Lung (tissue), 12 donors: Measurements from ENCODE around the gene ADA. TPM values are rescaled to one million over a fixed set of nuclear protein-coding genes. Genes with fewer than 3 reads are reported as not detected.
A peak's percentile ranks its signal among the peaks of the same experiment; 100 is the strongest.

Experiments used
- ATAC-seq: fragments of 200-7000 bp; cut with Tn5 transposase; one replicate; pipeline ENCODE4 v1.9.1; 2020; ENCODE audit warnings: moderate number of reproducible peaks; ENCODE audit not compliant: insufficient read depth, low FRiP score
- DNase-seq, 3 donors: peaks; one replicate each; pipeline ENCODE4 v3.0.0-alpha.2; 2013 to 2017
- H3K27ac ChIP-seq, 2 donors: one replicate each; pipeline ENCODE4 v1.5.1; 2013; ENCODE audit warnings: mild to moderate bottlenecking in 2 of 2, moderate library complexity in 2 of 2, control low read depth in 1 of 2, inconsistent platforms in 1 of 2, low read depth in 1 of 2, low read length in 1 of 2
- H3K27me3 ChIP-seq, 3 donors: one replicate each; pipeline ENCODE4 v1.5.1; 2013; ENCODE audit warnings: low read length in 2 of 3; ENCODE audit not compliant: control insufficient read depth in 3 of 3, insufficient read depth in 3 of 3
- H3K36me3 ChIP-seq, 4 donors: one replicate each; pipeline ENCODE4 v1.5.1; 2013; ENCODE audit warnings: low read length in 4 of 4, mild to moderate bottlenecking in 1 of 4, moderate library complexity in 1 of 4; ENCODE audit not compliant: control insufficient read depth in 4 of 4, insufficient read depth in 4 of 4
- H3K4me1 ChIP-seq, 5 donors: one replicate each; pipeline ENCODE4 v1.5.1; 2013; ENCODE audit warnings: low read length in 5 of 5, mild to moderate bottlenecking in 2 of 5, moderate library complexity in 1 of 5; ENCODE audit not compliant: control insufficient read depth in 5 of 5, insufficient read depth in 5 of 5
- H3K4me3 ChIP-seq: one replicate; pipeline ENCODE4 v1.5.1; 2013; ENCODE audit warnings: mild to moderate bottlenecking, control low read depth, moderate library complexity
- H3K9ac ChIP-seq, 2 donors: one replicate each; pipeline ENCODE4 v1.5.1; 2013; ENCODE audit warnings: low read length in 2 of 2, control low read depth in 1 of 2; ENCODE audit not compliant: insufficient read depth in 1 of 2
- H3K9me3 ChIP-seq, 4 donors: one replicate each; pipeline ENCODE4 v1.5.1; 2013; ENCODE audit warnings: low read length in 3 of 4, mild to moderate bottlenecking in 1 of 4, moderate library complexity in 1 of 4; ENCODE audit not compliant: control insufficient read depth in 4 of 4, insufficient read depth in 3 of 4
- WGBS, 2 donors: extraction: QIAGEN DNeasy Blood & Tissue Kit; methylation state at CpG; one replicate each; pipeline ENCODE4 v1.1.7; 2013; 5-methylcytosine and 5-hydroxymethylcytosine counted together
- polyA plus RNA-seq, 2 donors: library from polyadenylated mRNA; stranded (reverse); fragments of 200-250 nt; gene quantifications; one replicate each; pipeline ENCODE4 v1.2.1, GENCODE V29; 2013
- total RNA-seq, 2 donors: library from RNA; depleted of rRNA in 1 of 2; stranded (reverse); fragments of >200 nt in 1 of 2; gene quantifications; one replicate each; pipeline ENCODE4 v1.2.1, GENCODE V29; 2014 to 2021
- TF ChIP-seq, protein P1 (sequence below): IDR thresholded peaks from 2 replicates; pipeline ENCODE4 v1.5.1; 2012; ENCODE audit warnings: mild to moderate bottlenecking; ENCODE audit errors: control extremely low read depth, extremely low read depth
- donor health status: control.
- donor health status: control.
- donor health status: Bipolar disorder and iron deficiency.
- donor health status: healthy.
- donor health status: DM: yes; HTN: yes; CAD: no.

Gene ADA
- total and polyA plus RNA-seq, 4 donors, result 4.2 to 55.2 (median 8.0) TPM

DNA sequence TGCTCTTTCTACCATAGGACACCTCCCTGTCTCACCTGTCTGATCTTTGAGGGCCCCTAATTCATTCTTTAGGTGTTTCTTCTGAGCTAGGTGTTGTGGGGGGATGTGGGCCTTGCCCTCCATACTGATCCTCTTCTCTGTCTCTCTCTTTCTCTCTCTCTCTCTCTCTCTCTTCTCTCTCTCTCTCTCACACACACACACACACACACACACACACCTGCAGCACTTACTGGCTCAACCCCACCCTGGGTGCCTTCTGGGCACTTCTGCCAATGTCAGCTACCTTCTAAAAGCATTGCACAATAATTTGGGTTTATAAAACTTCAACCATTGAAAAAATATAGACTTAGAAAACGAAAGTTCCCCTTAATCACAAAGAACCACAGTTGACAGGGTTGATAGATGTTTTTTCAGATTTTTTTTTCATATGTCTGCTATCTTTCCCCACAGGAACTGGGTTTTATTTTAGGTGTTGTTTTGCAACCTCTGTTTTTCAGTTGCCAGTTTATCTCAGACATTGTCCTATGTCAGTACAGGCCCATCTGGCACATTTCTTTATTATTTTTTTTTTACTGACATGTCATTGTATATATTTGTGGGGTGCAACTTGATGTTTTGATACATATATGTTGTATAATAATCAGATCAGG, 41.1 kb downstream of the ADA start:
- 4 to 5% methylated on average over 1 of the region's 1 CpG for WGBS, 2 donors
- TF ChIP-seq, protein P1, sequence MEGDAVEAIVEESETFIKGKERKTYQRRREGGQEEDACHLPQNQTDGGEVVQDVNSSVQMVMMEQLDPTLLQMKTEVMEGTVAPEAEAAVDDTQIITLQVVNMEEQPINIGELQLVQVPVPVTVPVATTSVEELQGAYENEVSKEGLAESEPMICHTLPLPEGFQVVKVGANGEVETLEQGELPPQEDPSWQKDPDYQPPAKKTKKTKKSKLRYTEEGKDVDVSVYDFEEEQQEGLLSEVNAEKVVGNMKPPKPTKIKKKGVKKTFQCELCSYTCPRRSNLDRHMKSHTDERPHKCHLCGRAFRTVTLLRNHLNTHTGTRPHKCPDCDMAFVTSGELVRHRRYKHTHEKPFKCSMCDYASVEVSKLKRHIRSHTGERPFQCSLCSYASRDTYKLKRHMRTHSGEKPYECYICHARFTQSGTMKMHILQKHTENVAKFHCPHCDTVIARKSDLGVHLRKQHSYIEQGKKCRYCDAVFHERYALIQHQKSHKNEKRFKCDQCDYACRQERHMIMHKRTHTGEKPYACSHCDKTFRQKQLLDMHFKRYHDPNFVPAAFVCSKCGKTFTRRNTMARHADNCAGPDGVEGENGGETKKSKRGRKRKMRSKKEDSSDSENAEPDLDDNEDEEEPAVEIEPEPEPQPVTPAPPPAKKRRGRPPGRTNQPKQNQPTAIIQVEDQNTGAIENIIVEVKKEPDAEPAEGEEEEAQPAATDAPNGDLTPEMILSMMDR, result no peak
- H3K9me3 ChIP-seq, result no peaks in the 10 kb centered on the region
- peaks cover 0 to 17% (median 6%) of the 10 kb centered on the region in 4 donors for H3K36me3 ChIP-seq
- ATAC-seq, result no peak
- DNase-seq, result no peak
- no peak overlapping the region for H3K9ac ChIP-seq
- peaks cover 0 to 20% (median 8%) of the 10 kb centered on the region in 5 donors for H3K4me1 ChIP-seq
- no peaks in the 10 kb centered on the region for H3K27me3 ChIP-seq
- no peak overlapping the region for H3K4me3 ChIP-seq
- H3K27ac ChIP-seq, result no peak overlapping the region

DNA sequence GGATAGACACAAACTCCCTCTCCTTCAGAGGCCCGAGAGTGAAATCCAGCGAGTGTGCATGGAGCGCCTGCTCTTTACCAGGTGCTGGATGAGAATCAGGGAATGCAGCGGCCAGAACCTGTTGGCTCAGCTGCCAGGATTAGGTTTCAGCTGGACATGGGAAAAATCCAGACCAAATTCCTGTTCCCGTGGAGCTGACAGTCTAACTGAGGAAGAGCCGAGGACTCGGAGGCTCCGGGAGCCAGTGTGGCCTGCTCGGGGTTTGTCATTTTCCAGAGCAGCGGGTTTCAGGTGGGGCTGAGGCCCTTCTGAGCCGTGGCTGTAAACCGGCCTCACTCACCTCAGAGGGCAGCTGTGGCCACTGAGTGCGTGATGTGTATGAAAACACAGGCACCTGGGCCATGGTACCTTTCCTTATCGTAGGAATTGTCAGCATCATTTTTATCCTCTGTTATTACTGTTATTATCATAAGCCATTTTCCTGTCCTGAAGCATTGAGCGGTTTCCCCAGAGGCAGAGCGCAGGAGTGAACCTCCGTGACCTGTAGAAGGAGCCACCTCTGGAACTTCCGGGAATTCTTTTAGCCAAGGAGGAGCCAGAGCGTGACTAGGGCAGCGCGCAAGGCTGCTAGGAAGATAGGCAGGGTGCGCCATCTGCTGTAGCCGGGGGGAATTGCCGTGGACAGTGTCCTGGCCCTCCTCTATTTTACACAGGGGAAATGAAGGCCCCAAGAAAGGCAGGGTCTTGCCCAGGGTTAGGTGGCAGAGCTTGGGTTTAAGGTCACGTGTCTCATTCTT, 41.8 kb downstream of the ADA start:
- peak; percentile 97 for ATAC-seq
- TF ChIP-seq, protein P1, result peak; percentile 98
- Histone ChIP-seq H3K36me3 (peaks cover 0 to 12% (median 5%) of the 10 kb centered on the region in 4 donors), H3K27me3 (no peaks in the 10 kb centered on the region), H3K4me3 (no peak overlapping the region), H3K4me1 (peaks cover 0 to 13% (median 8%) of the 10 kb centered on the region in 5 donors), H3K27ac (peak overlapping the region; percentile 84), H3K9ac (peak overlapping the region in 1 of 2 donors; percentile 68), H3K9me3 (no peaks in the 10 kb centered on the region)
- 28 to 35% methylated on average over 25 of the region's 25 CpGs for WGBS, 2 donors
- peak; percentile 89 to 91 (median 89) for DNase-seq

DNA sequence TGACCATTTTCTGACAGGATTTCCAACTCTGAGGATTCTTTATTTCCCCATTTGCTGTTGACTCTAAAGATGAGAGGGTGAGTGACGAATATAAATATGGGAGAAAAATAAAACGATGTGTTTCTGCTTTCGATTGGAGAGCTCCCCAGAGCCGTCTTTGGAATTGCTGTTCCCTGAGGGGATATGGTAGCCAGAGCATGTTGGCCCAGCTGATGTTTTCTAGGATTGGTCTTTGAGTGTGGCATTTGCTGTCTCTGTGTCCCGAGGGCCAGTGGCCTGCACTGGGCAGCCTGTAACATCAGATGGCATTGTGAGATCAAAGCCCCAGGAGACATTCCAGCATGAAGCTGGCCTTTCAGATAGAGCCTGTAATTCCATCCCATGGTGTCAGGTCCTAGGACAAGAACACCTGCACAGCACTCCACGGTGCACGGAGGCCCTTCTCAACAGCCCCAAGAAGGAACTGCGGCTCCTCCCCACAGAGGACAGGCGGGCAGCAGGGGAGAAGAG, 42.4 kb downstream of the ADA start:
- ATAC-seq (no peak), DNase-seq (no peak)
- peaks cover 0 to 7% (median 3%) of the 10 kb centered on the region in 4 donors for H3K36me3 ChIP-seq
- H3K27ac ChIP-seq, result peak overlapping the region; percentile 84
- no peaks in the 10 kb centered on the region for H3K27me3 ChIP-seq
- H3K4me1 ChIP-seq, result peaks cover 0 to 12% (median 9%) of the 10 kb centered on the region in 5 donors
- no peak overlapping the region for H3K4me3 ChIP-seq
- H3K9me3 ChIP-seq, result no peaks in the 10 kb centered on the region
- TF ChIP-seq, protein P1, result no peak
- WGBS, 2 donors, result 64 to 76% methylated on average over 9 of the region's 9 CpGs
- H3K9ac ChIP-seq, result no peak overlapping the region
